HUDEP-2 (cell line): ENCODE results near the gene PGGHG.

Source experiments
- DNase-seq, 76 experiments: peaks; one replicate each; lab custom pipeline; 2025; ENCODE audit not compliant: unreplicated experiment in 76 of 76; lab: John Stamatoyannopoulos, UW

PGGHG gene

DNA sequence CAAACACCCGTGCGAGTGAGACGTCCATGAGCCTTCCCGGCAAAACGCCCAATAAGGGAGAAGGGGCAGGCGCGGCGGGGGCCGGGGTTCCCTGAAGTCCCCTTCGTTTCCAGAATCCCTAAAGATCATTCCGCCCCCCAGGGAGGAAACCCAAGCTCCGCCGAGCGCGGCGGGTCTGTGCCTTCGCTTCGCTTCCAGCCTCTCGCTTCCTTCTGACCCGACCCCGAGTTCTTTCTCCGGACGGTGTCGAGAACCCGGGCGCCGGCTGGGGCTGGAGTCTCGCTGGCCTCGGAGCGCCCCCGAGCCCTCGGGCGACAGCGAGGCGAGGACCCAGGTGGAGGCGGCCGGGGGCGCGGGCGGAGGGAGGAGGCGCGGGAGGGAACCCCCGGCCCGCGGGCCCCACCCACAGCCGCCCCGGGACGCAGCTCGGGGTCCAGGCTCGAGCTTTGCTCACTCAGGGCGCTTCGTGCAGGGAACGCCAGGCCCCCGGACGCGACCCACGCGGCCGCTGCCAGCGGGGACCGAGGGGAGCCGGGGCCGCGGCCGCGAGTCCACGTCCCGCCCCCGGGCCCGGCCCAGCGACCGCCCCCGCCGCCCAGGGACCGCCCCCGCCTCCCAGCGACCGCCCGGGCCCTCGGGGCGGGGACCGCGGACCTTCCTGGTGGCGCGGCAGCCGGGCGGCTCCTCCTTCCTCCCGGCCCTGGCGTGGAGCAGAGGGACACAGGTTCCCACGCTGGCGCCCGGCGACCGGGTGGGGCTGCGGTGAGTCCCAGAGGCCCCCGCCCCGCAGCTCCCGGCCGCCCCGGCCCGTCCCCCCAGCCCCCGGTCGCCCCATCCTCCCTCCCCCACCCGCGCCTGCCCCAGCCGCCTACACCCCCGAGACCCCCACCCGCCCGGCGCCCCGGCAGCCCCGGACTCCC is at the start of gene PGGHG:
TSS of gene PGGHG (plus strand) at position 649 of the 920 bp plus-strand sequence. CDS start 691 bp downstream, outside the sequence.
- peak in 34 of 76 experiments; percentile 3 to 64 (median 36) for DNase-seq

DNA sequence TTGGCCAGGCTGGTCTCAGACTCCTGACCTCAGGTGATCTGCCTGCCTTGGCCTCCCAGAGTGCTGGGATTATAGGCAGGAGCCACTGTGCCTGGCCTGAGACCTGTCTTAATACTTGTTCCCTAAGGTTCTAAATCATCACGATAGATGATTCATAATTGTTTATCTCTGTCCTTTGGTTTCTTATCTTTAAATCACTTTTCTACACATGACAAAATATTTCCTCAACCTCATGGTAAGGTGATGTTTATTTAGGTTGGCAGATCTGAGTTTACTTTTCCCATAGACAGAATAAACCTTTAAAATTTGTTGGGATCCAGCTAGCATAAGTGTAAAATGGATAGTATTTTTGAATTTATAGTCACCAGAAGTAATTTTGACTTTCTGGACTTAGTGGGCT is 48.6 kb upstream of the PGGHG start:
- DNase-seq, result no peak

DNA sequence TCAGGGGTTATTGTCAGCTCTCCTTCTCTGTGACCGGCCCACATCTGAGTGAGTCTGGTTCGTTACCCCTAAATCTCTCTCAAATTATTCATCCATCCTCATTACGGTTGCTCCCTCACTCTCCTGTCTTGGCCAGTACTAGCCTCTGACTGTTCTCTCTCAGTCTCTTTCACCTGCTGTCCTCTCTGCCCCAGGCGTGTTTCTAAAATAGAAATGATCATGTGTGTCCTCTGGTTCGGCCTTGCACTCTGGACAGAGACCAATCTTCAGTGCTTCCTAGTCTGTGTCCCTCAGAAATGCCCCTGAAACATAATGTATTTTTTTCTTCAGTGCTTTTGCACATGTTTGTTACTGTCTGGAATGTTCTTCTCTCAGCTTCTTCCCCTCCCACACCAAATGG is 47.3 kb upstream of the PGGHG start:
- no peak for DNase-seq

DNA sequence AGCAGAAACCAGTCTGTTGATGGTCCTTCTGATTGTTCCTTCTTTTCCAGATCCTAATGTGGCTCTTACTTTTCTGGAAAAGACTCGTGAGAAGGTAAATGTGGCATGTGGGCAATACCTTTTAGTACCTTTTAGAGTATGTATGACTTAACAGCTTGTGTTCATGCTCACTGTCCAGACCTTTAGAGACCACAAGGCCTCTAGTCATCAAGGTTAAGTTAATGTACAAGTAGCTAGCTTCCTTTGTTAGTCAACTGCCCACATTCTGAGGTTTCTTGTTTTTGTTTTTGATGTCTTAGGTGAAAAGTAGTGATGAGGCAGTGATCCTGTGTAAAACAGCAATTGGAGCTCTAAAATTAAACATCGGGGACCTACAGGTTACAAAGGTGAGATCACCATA is 44.5 kb upstream of the PGGHG start:
- DNase-seq, result no peak

DNA sequence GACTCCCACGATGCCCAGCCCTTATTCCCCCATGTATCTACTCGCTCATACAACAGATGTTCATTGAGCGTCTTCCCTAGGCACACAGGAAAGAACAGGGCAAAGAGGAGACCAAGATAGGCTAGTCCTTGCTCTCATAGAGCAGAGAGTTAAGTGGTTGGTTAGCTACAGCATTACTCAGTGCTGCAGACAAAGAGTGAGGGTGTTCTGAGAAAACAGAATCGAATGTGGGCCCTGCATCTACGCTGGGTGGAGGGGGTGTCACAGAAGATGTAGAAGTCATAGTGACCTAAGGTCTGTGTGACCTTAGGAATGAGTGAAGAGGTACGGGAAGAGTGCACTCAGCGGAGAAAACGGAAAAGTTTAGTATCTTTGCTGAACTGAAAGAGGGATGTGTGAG is 39.9 kb upstream of the PGGHG start:
- DNase-seq, result no peak

DNA sequence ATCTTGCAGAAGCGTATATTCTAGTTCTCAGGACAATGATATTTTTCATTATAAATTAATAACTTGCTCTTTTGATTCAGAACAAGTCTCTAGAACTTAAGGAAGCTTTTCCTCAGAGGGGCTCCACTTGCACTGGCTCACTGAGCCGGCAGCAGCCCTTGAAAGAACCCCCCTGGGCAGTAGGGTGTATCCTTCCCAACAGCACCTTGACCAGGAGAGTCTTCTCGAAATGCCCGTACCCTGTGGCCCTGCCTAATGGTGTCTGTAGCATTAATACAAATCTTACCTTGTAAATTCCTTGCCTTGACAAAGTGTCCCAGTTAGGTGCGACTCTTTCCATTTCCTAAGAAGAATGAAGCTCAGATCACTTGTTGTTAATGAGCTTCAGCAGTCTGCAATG is 38.7 kb upstream of the PGGHG start:
- DNase-seq, result no peak

DNA sequence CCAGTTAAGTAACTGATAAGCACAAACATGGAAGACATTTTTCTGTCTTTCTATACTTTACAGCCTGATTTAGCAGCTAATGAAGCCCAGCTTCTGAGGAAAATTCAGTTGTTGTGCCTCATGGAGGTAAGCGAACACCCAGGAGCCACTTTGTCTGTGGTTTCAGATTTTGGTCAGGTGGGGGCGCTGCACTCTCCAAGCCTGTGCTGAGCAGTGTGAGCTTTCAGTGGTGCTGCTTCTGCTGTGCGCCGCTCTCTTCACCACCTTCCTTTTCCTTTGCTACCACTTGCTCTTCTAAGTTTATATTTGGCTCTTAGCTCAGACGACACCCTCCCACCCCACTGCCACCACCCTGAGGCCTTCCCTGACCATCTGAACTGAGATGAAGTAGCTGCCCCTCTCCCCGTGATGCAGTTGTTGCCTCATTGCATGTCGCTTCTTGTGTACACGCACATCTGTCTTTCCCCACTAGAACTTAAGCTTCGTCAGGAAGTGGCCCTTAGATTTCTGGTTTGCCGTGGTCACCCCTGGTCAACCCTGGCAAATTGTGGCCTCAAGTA is 38.1 kb upstream of the PGGHG start:
- DNase-seq, result peak in 47 of 76 experiments; percentile 4 to 65 (median 34)

DNA sequence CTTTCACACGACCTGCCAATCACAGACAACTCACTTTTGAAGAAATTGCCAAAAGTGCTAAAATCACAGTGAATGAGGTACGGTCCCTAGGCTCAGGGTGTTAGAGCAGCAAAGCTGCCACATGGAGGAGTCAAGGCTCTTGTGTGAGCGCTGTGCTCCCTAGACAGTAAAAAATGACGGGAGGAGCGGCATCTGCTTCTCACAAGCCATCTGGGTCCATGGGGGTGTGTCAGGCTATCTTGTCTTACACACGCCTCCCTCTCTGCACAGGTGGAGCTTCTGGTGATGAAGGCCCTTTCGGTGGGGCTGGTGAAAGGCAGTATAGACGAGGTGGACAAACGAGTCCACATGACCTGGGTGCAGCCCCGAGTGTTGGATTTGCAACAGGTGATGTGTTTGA is 37.4 kb upstream of the PGGHG start:
- no peak for DNase-seq

DNA sequence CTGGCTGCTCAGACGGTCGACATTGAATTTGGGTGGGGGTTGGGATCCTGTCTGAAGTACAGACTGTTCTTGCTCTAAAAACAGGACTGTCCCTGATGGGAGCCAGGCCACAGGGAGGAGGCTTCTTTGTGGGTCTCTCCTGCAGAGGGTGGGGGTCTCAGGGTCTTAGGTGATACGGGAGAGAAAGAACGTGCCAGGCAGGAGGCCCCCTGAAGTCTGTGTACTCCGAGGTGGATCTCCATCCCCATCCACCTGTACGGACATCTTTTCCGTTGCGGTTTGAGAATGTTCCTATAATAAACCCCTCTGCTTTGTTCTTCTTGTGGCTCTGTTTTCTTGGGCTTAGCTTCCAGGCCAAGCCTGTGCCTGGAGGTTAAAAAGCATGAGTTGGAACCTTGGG is 36.3 kb upstream of the PGGHG start:
- DNase-seq, result no peak

DNA sequence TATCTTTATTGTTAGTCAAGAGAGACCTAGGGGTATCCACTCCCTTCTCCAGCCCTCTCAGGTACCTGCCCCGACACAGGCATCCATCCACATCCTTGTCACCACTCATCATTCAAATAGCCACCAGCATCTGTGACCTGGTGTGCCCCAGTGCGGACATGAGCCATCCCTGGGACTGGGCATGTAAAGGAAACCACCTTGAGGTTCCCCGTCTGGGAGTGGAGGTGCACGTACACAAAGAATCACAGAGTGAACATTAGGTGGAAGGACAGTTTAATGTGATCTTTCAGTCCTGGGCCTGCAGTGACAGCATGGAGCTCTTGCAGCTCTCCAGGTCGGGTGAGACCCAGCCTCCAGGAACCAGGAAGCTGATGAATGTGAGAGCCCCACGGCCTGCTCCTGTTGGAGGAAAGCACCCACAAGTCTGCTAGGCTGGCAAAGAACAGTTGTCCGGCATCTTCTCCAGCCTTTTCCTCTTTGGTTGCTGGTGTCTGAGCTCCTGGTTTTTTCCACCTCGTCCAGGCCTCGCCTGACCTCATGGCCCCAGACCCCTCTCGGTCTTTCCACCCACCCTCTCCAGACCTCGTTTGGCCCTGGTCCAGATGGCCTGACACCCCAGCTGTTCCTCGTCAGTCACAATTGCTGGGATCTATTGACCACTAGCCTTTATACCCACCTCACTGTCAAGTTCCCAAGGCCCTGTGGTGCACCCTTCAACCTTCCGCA is 35.6 kb upstream of the PGGHG start:
- no peak for DNase-seq

DNA sequence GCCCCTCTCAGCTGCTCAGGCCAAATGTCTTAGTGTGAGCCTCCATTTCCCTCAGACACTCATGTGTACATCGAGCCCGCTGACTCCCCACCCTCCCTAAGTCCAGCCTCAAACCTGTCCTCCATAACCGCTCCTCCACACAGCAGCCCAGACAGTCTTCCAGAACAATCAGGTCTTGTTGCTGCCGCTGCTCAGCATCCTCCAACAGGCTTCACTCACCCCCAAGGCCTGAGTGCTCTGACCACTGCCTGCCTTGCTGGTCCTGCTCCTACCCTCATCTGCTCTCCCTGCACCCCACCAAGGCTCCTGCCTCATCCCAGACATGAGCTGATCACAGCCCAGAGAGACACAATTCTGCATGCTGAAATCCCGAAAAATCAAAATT is 35.0 kb upstream of the PGGHG start:
- DNase-seq, result no peak

DNA sequence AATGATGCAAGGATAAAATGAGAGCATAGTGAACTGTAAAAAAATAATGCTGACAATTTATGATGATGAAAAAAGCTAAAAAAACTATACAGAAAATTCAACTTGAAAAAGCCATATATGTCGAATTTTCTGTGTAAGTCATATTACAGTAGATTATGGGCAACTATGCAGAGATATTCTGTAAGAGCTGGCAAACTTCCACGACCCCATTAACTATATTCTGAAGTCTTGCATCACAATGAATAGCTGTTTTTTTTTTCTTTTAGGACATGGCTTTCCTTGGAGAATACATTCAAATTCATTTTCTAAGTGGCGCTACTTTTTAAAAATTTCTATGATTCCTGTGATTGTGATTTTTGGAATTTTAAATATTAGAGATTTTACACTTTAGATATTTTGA is 33.8 kb upstream of the PGGHG start:
- DNase-seq, result no peak

DNA sequence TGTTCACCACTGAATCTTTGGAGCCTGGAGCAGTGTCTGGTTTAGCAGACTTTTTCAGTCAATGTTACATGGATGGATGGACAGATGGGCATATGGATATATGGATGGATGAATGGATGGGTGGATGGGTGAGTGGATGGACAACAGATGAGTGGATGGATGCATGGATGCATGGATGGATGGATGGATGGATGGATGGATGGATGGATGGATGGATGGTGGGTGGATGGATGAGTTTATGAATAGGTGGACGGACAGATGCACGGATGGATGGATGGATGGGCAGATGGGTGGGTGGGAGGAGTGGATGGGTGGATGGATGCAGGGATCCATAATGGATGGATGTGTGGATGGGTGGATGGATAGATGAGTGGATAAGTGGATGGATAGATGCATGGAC is 33.1 kb upstream of the PGGHG start:
- DNase-seq, result no peak

DNA sequence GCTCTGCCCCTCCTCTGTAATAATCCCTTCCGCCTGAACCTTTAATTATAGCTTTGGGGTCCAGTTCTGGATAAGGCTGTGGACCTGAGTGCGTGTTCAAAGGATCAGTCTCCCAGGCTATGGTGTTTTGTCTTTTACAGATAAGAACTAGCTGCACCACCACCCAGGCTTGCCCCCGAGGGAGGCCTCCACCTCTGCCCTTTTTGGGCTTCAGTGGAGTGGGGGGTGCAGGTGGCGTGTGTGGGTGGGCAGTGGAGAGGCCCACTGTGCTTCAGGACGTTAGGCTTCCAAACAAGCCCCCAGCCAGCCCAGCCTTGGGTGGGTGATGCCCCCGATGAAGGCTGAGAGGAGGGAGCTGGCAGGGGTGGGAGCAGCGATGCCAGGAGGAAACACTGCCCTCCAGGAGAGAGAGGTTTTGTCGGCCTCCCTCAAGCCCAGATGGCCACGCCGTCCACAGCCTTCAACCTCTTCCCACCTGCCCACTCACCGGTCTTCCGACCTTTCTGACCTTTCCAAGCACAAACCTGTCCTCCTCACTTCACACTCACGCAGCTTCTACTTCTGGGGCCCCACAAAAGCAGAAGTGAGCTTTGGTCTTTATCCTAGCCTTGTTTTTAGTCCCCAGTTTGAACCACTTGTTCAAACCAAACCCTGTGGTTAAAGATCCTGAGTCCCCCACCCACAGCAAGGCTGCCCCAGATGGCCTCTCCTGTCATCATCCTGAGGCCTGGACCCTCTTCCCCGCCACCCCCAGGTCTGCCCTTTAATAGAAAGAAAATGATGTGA is 31.8 kb upstream of the PGGHG start:
- DNase-seq, result no peak

DNA sequence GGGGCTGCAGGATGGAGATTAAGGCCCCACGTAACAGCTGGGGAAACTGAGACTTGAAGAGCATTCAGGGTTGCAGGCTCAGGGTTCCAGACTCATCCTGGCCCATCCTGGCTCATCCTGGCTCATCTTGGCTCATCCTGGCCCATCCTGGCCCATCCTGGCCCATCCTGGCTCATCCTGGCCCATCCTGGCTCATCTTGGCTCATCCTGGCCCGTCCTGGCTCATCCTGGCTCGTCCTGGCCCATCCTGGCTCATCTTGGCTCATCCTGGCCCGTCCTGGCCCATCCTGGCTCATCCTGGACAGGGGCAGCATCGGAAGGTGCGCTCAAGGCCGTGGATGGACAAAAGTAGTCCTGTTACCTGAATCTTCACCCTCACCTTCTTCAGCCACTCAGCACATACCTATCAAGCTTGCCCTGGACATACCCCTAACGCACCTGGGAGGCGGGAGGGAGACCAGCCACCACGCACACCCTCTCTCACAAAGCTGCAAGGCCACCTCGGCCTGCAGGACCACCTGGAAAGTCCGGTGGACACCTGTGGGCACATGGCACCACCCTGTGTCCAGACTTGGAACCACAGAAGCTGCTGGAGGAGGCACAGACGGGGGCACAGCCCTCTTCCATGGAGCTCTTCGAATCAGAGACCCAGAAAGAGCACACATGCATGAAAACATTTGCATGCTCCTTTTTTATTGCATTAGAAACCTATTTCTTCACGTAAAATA is 31.0 kb upstream of the PGGHG start:
- peak in 7 of 76 experiments; percentile 7 to 22 (median 11) for DNase-seq

DNA sequence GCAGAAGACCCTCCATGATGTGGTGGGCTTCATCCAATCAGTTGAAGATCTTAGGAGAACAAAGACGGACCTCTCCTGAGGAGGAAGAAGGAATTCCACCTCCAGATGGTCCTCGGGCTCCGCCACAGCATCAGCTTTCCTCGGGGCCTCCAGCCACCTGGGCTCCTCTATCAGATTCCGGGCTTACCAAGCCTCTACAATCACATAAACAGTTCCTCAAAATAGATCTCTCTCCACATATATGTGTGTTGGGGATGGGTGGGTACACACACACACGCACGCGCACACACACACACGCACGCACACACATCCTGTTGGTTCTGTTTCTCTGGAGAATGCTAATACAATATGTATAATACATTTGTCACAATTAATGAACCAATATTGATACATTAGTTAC is 29.5 kb upstream of the PGGHG start:
- no peak for DNase-seq

DNA sequence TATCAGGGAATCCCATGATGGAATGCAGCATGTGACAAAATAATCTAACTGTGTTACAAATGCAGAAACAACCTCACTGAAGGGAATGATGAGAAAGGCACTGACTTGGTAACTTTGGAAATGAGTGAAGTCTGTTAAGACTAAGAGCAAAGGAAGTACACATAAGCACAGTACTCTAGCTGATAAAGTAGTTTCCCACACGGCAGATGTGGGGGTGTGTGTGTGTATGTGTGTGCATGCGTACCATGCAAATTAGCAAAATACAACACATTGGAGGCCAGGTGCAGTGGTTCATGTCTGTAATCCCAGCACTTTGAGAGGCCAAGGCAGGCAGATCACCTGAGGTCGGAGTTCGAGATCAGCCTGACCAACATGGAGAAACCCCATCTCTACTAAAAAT is 27.3 kb upstream of the PGGHG start:
- no peak for DNase-seq

DNA sequence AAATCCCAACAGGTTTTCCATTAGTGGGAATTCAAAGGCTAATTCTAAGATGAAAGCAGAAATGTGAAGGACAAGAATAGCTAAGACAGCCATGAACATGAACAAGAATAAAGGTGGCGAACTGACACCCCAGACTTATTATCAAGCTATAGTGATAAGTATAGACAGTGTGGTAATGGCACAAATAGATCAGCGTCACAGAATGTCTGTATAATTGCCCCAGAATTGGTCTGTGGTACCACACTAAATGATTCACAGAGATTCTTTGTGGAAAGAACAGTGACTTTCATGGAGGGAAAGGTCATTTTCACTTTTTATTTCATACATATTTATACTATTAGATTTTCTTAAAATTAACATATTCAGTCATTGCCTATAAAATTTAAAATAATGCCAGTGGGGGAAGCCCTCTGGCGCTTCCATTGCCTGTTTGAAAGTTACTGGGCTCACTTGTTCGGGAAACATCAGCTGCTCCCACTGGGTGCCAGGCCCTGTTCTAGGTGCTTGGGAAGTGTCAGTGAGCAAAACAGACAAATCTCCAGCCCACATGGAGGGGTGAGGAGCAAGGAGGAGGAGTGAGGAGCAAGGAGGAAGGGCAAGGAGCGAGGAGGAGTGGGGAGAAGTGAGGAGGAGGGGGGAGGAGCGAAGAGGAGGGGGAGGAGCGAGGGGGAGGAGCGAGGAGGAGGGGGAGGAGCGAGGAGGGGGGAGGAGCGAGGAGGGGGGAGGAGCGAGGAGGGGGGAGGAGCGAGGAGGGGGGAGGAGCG is 22.1 kb upstream of the PGGHG start:
- peak in 1 of 76 experiments; percentile 38 for DNase-seq

DNA sequence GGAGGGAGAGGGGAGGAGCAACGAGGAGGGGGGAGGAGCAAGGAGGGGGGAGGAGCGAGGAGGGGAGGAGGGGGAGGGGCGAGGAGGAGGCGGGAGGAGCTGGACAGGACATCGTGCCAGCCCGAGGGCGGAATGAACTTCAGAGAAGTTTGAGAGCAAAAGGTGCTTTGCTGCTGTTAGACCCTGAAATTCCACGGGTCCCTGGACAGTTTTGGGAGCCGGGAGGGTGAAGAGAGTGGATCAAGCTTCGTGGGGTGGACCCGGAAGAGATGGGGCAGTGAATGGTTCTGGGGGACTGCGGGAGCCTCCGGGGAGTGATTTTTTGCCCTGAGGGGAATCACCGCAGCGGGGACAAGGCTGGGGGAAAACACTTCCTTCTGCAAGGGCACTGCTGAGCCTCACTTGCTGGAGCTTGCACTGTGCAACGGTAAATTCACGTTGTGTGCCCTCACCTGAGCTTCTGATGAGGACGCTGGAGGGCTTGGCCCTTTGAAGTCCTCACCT is 21.4 kb upstream of the PGGHG start:
- DNase-seq, result peak in 20 of 76 experiments; percentile 10 to 51 (median 35)
